Measurements from ENCODE around the gene SORBS1. TPM values are rescaled to one million over a fixed set of nuclear protein-coding genes. Genes with fewer than 3 reads are reported as not detected.

Gene SORBS1
- total and polyA plus RNA-seq, 2 of the 13 experiments (the other 11 are each of a cell fraction or from before 2014, with no cell fraction given): 16.8 to 39.8 TPM

GRCh38 chr10:95530561-95530960, 30.6 kb downstream of the SORBS1 start:
- Histone ChIP-seq H4K20me1 (ENCODE audit: insufficient read depth, low read length) (no peaks in the 10 kb centered on the region), H3K9ac (ENCODE audit: insufficient read depth, low read depth, low read length) (no peak overlapping the region), H3K27me3 (ENCODE audit: control insufficient read depth in 1 of 2, insufficient read depth in 2 of 2, low read length in 2 of 2) (no peaks in the 10 kb centered on the region), H3K9me3 (ENCODE audit: low read length) (no peaks in the 10 kb centered on the region), H3K4me1 (ENCODE audit: insufficient read depth, low read length) (peaks cover 78% of the 10 kb centered on the region), H3K4me2 (ENCODE audit: low read depth, low read length) (no peak overlapping the region), H3K4me3 (replicated peaks in 1 of 3; ENCODE audit: insufficient read depth in 1 of 3, low read depth in 2 of 3, low read length in 3 of 3) (no peak overlapping the region), H3K36me3 (replicated peaks in 1 of 2; ENCODE audit: control insufficient read depth in 1 of 2, insufficient read depth in 2 of 2, low read length in 2 of 2) (peaks cover 0 to 1% of the 10 kb centered on the region in 2 experiments; a peak in 1 of 5 replicates), H3K79me2 (ENCODE audit: insufficient read depth, low read length) (peaks cover 81% of the 10 kb centered on the region), H2AFZ (ENCODE audit: low read length) (no peak overlapping the region), H3K27ac (ENCODE audit: extremely low read length, insufficient read depth, low read length) (no peak overlapping the region)
- 100% methylated on average over 4 of the region's 4 CpGs for WGBS (ENCODE audit: low lambda C conversion rate)
- in situ Hi-C loops (cut with HindIII; ENCODE audit: extremely low pct_ligation_motif_present, low pct_unique_long_range_greater_than_20kb): no loop called here
- no peak for DNase-seq (ENCODE audit: low spot score)
- CTCF ChIA-PET (ENCODE audit: low intra/inter-chr PET ratio, low total read pairs): no interaction called here
- POLR2A ChIA-PET: interaction anchor here (0.8 kb wide), 1 partner anchor 10 kb away, joined by 4 read pairs; no protein-coding TSS in a partner anchor
- BruUV-seq (replicated peaks): no TSS peak
- intact Hi-C loops (cut with micrococcal nuclease; ENCODE audit: unreplicated experiment): no loop called here
- no peak; the same call in 2 of the 3 replicates for ATAC-seq
- FAIRE-seq: no peak
- TF ChIP-seq HNRNPH1 (optimal IDR thresholded peaks at IDR 0.05; ENCODE audit: low read depth, low read length) (no peak), MAFF (IDR thresholded peaks at IDR 0.05; ENCODE audit: low read depth, low read length) (no peak), THYN1 (CRISPR knock-in tag; IDR thresholded peaks at IDR 0.05; ENCODE audit: borderline replicate concordance, low read depth) (no peak), ZNF225 (CRISPR knock-in tag; IDR thresholded peaks at IDR 0.05) (no peak), TAF1 (CRISPR knock-in tag; IDR thresholded peaks at IDR 0.05) (no peak), DZIP1 (CRISPR knock-in tag; IDR thresholded peaks at IDR 0.05) (no peak), ZNF761 (CRISPR knock-in tag; conservative IDR thresholded peaks at IDR 0.05) (no peak), REPIN1 (CRISPR knock-in tag; IDR thresholded peaks at IDR 0.05; ENCODE audit: borderline replicate concordance, low read depth) (no peak), ZNF646 (CRISPR knock-in tag; IDR thresholded peaks at IDR 0.05) (no peak), ATF6 (CRISPR knock-in tag; conservative IDR thresholded peaks at IDR 0.05) (no peak), IKZF5 (CRISPR knock-in tag; IDR thresholded peaks at IDR 0.05) (no peak), ZNF75D (CRISPR knock-in tag; IDR thresholded peaks at IDR 0.05; ENCODE audit: borderline replicate concordance) (no peak)
